ENCODE results near the gene F12. TPM values are rescaled to one million over a fixed set of nuclear protein-coding genes. Genes with fewer than 3 reads are reported as not detected.
"Not testable (repeated sequence)": the region's sequence is repeated elsewhere in the genome, so short reads cannot be mapped to it uniquely, and the experiment has no call there.

The F12 gene
- total and polyA plus RNA-seq, 2 of the 8 experiments (the other 6 are each of a cell fraction or from before 2014, with no cell fraction given), result 6.5 to 7.8 TPM

DNA sequence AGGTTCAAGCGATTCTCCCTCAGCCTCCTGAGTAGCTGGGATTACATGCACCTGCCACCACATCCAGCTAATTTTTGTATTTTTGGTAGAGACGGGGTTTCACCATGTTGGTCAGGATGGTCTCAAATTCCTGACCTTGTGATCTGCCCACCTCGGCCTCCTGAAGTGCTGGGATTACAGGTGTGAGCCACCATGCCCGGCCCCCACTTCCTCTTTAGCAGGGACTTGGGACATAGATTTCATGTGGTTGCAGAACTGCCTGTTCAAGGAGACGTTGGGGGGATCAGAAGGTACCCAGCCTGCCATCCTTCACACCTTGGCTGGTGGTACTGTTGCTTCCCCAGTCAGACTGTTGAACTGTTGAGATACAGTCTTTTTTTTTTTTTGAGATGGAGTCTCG, 7.7 kb upstream of the F12 start:
- H3K9me3 ChIP-seq (ENCODE audit: insufficient read depth in 2 of 2, low read depth in 1 of 2, low read length in 1 of 2); H2BK12ac ChIP-seq (ENCODE audit: low read depth, low read length); H3K18ac ChIP-seq (ENCODE audit: extremely low read depth, low read length); H3K56ac ChIP-seq (replicated peaks; ENCODE audit: insufficient read length, low read depth, low read length); H3K27ac ChIP-seq (ENCODE audit: low read depth, low read length); FAIRE-seq; H4K91ac ChIP-seq (replicated peaks; ENCODE audit: insufficient read length, low read length); H3K4ac ChIP-seq (replicated peaks; ENCODE audit: insufficient read length, low read depth, low read length); H2BK120ac ChIP-seq (replicated peaks; ENCODE audit: low read depth, low read length); H4K5ac ChIP-seq (ENCODE audit: insufficient read length, low read depth, low read length); H3K4me3 ChIP-seq (ENCODE audit: extremely low read depth in 1 of 4, insufficient read depth in 2 of 4, low read depth in 3 of 4, low read length in 4 of 4); DNase-seq (ENCODE audit: low read depth in 1 of 2, low spot score in 2 of 2); H3K23me2 ChIP-seq (ENCODE audit: low read depth, low read length); H3K79me1 ChIP-seq (ENCODE audit: low read depth, low read length); H2BK20ac ChIP-seq (ENCODE audit: low read length); H3K79me2 ChIP-seq (ENCODE audit: control insufficient read depth in 1 of 2, insufficient read depth in 2 of 2, low read length in 2 of 2); H2AFZ ChIP-seq (ENCODE audit: low read length); H3K27me3 ChIP-seq (replicated peaks in 1 of 4; ENCODE audit: control insufficient read depth in 3 of 4, extremely low read depth in 1 of 4, insufficient read depth in 3 of 4, low read length in 3 of 4); H2BK15ac ChIP-seq (ENCODE audit: low read length); H3K36me3 ChIP-seq (ENCODE audit: control insufficient read depth in 2 of 4, insufficient read depth in 4 of 4, low read length in 3 of 4); H3K4me2 ChIP-seq (ENCODE audit: insufficient read depth in 1 of 2, low read depth in 2 of 2, low read length in 2 of 2); H3K4me1 ChIP-seq (replicated peaks in 1 of 4; ENCODE audit: control insufficient read depth in 3 of 4, insufficient read depth in 4 of 4, low read length in 3 of 4); H3K23ac ChIP-seq (ENCODE audit: insufficient read length); H2AK5ac ChIP-seq (ENCODE audit: low read depth, low read length); H3K9ac ChIP-seq (replicated peaks in 1 of 4; ENCODE audit: extremely low read depth in 1 of 4, low read depth in 3 of 4, low read length in 3 of 4); H2BK5ac ChIP-seq (ENCODE audit: low read depth, low read length); H3K14ac ChIP-seq (ENCODE audit: insufficient read length); H4K8ac ChIP-seq (ENCODE audit: extremely low read depth, insufficient read depth, low read length); H4K20me1 ChIP-seq (replicated peaks in 1 of 2; ENCODE audit: control insufficient read depth in 1 of 2, insufficient read depth in 2 of 2, low read length in 2 of 2): not testable (repeated sequence)
- POLR2A ChIA-PET (ENCODE audit: partially characterized antibody), result interaction anchor here (1.2 to 24.2 kb wide), 3 partner anchors 9 to 28 kb away, joined by 4 to 460 read pairs (median 14); partner anchors contain the start of genes GRK6 and PRR7
- CTCF ChIA-PET (ENCODE audit: partially characterized antibody), result interaction anchor here (1.1 to 4.9 kb wide), 6 partner anchors 12 to 74 kb away, joined by 3 to 47 read pairs (median 4); no protein-coding TSS in a partner anchor
- 92% methylated on average over 6 of the region's 6 CpGs; no CpG with 5 or more reads in 1 of the 2 experiments for WGBS, 2 experiments (ENCODE audit: extremely low coverage in 1 of 2, insufficient coverage in 1 of 2, insufficient read length in 1 of 2, insufficient replicate concordance in 2 of 2, low coverage in 1 of 2, low lambda C conversion rate in 2 of 2, missing lambda C conversion rate in 1 of 2)
